ENCODE measurements around the gene MMAB. TPM values are rescaled to one million over a fixed set of nuclear protein-coding genes. Genes with fewer than 3 reads are reported as not detected.

MMAB gene
- total and polyA plus RNA-seq, 2 of the 13 experiments (the other 11 are each of a cell fraction or from before 2014, with no cell fraction given) = 26.1 to 77.3 TPM

DNA sequence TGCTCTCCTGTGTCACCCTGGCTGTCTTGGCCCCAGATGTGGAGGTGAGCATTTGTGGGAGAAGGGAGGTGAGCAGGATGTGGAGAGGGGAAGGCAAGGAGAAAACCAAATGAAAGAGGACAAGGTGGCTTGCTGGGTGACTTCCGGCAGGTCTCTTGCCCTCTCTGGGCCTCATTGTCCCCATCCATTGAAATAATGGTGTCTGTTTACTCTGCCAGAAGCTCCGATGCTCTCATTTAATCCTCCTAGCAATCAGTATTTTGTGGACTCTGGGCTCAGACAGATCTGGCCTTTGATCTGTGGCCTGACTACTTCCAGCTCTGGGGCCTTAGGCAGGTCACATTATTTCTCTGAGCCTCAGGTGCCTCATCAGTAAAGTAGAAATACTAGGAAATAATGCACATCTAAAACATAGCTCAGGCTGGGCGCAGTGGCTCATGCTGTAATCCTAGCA is 30.9 kb upstream of the MMAB start (continued):
- TF ChIP-seq, protein P1, sequence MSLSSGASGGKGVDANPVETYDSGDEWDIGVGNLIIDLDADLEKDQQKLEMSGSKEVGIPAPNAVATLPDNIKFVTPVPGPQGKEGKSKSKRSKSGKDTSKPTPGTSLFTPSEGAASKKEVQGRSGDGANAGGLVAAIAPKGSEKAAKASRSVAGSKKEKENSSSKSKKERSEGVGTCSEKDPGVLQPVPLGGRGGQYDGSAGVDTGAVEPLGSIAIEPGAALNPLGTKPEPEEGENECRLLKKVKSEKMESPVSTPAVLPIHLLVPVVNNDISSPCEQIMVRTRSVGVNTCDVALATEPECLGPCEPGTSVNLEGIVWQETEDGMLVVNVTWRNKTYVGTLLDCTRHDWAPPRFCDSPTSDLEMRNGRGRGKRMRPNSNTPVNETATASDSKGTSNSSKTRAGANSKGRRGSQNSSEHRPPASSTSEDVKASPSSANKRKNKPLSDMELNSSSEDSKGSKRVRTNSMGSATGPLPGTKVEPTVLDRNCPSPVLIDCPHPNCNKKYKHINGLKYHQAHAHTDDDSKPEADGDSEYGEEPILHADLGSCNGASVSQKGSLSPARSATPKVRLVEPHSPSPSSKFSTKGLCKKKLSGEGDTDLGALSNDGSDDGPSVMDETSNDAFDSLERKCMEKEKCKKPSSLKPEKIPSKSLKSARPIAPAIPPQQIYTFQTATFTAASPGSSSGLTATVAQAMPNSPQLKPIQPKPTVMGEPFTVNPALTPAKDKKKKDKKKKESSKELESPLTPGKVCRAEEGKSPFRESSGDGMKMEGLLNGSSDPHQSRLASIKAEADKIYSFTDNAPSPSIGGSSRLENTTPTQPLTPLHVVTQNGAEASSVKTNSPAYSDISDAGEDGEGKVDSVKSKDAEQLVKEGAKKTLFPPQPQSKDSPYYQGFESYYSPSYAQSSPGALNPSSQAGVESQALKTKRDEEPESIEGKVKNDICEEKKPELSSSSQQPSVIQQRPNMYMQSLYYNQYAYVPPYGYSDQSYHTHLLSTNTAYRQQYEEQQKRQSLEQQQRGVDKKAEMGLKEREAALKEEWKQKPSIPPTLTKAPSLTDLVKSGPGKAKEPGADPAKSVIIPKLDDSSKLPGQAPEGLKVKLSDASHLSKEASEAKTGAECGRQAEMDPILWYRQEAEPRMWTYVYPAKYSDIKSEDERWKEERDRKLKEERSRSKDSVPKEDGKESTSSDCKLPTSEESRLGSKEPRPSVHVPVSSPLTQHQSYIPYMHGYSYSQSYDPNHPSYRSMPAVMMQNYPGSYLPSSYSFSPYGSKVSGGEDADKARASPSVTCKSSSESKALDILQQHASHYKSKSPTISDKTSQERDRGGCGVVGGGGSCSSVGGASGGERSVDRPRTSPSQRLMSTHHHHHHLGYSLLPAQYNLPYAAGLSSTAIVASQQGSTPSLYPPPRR (CRISPR knock-in tag; IDR thresholded peaks at IDR 0.05; ENCODE audit: borderline replicate concordance) = no peak
- peak; percentile 91 for TF ChIP-seq HNF4A (CRISPR knock-in tag; IDR thresholded peaks at IDR 0.05)
- TF ChIP-seq HNRNPUL1 (IDR thresholded peaks at IDR 0.05; ENCODE audit: low read depth, low read length) = no peak
- TF ChIP-seq, protein P2, sequence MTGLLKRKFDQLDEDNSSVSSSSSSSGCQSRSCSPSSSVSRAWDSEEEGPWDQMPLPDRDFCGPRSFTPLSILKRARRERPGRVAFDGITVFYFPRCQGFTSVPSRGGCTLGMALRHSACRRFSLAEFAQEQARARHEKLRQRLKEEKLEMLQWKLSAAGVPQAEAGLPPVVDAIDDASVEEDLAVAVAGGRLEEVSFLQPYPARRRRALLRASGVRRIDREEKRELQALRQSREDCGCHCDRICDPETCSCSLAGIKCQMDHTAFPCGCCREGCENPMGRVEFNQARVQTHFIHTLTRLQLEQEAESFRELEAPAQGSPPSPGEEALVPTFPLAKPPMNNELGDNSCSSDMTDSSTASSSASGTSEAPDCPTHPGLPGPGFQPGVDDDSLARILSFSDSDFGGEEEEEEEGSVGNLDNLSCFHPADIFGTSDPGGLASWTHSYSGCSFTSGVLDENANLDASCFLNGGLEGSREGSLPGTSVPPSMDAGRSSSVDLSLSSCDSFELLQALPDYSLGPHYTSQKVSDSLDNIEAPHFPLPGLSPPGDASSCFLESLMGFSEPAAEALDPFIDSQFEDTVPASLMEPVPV (CRISPR knock-in tag; IDR thresholded peaks at IDR 0.05) = no peak
- TF ChIP-seq ZNF282 (IDR thresholded peaks at IDR 0.05; ENCODE audit: partially characterized antibody) = no peak
- TF ChIP-seq, protein P3, sequence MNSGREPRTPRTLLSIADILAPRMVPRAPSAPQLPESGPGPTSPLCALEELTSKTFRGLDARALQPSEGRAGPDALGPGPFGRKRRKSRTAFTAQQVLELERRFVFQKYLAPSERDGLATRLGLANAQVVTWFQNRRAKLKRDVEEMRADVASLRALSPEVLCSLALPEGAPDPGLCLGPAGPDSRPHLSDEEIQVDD (CRISPR knock-in tag; IDR thresholded peaks at IDR 0.05; ENCODE audit: borderline replicate concordance) = no peak
- TF ChIP-seq CHD4 (IDR thresholded peaks at IDR 0.05; ENCODE audit: borderline replicate concordance, low read length) = 0 out of 2 replicates have a peak, but pooled peaks have one; percentile 23
- no peak for TF ChIP-seq NONO (IDR thresholded peaks at IDR 0.05)
- TF ChIP-seq NONO (CRISPR knock-in tag; conservative IDR thresholded peaks at IDR 0.05) = no peak; the same call in 1 of the 2 replicates
- TF ChIP-seq FOXC1 (CRISPR knock-in tag; IDR thresholded peaks at IDR 0.05; ENCODE audit: borderline replicate concordance) = no peak
- no peak for TF ChIP-seq BHLHE40 (IDR thresholded peaks at IDR 0.05; ENCODE audit: low read length)
- TF ChIP-seq, protein P4, sequence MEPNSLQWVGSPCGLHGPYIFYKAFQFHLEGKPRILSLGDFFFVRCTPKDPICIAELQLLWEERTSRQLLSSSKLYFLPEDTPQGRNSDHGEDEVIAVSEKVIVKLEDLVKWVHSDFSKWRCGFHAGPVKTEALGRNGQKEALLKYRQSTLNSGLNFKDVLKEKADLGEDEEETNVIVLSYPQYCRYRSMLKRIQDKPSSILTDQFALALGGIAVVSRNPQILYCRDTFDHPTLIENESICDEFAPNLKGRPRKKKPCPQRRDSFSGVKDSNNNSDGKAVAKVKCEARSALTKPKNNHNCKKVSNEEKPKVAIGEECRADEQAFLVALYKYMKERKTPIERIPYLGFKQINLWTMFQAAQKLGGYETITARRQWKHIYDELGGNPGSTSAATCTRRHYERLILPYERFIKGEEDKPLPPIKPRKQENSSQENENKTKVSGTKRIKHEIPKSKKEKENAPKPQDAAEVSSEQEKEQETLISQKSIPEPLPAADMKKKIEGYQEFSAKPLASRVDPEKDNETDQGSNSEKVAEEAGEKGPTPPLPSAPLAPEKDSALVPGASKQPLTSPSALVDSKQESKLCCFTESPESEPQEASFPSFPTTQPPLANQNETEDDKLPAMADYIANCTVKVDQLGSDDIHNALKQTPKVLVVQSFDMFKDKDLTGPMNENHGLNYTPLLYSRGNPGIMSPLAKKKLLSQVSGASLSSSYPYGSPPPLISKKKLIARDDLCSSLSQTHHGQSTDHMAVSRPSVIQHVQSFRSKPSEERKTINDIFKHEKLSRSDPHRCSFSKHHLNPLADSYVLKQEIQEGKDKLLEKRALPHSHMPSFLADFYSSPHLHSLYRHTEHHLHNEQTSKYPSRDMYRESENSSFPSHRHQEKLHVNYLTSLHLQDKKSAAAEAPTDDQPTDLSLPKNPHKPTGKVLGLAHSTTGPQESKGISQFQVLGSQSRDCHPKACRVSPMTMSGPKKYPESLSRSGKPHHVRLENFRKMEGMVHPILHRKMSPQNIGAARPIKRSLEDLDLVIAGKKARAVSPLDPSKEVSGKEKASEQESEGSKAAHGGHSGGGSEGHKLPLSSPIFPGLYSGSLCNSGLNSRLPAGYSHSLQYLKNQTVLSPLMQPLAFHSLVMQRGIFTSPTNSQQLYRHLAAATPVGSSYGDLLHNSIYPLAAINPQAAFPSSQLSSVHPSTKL (CRISPR knock-in tag; IDR thresholded peaks at IDR 0.05) = no peak
- TF ChIP-seq ATRX (CRISPR knock-in tag; IDR thresholded peaks at IDR 0.05; ENCODE audit: borderline replicate concordance) = no peak
- 0 out of 2 replicates have a peak, but pooled peaks have one; percentile 26 for TF ChIP-seq NR2F6 (IDR thresholded peaks at IDR 0.05)
- TF ChIP-seq NR2F6 (CRISPR knock-in tag; IDR thresholded peaks at IDR 0.05) = no peak
- no peak for TF ChIP-seq ZNF850 (CRISPR knock-in tag; conservative IDR thresholded peaks at IDR 0.05)
- TF ChIP-seq, protein P5, sequence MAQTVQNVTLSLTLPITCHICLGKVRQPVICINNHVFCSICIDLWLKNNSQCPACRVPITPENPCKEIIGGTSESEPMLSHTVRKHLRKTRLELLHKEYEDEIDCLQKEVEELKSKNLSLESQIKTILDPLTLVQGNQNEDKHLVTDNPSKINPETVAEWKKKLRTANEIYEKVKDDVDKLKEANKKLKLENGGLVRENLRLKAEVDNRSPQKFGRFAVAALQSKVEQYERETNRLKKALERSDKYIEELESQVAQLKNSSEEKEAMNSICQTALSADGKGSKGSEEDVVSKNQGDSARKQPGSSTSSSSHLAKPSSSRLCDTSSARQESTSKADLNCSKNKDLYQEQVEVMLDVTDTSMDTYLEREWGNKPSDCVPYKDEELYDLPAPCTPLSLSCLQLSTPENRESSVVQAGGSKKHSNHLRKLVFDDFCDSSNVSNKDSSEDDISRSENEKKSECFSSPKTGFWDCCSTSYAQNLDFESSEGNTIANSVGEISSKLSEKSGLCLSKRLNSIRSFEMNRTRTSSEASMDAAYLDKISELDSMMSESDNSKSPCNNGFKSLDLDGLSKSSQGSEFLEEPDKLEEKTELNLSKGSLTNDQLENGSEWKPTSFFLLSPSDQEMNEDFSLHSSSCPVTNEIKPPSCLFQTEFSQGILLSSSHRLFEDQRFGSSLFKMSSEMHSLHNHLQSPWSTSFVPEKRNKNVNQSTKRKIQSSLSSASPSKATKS (CRISPR knock-in tag; IDR thresholded peaks at IDR 0.05) = no peak

All from HepG2 (cell line).